GM21515 (cell line): Measurements from ENCODE around the gene PRDM13.
A peak's percentile ranks its signal among the peaks of the same experiment; 100 is the strongest.
"Not testable (repeated sequence)": the region's sequence is repeated elsewhere in the genome, so short reads cannot be mapped to it uniquely, and the experiment has no call there.

ENCODE experiments used
- ATAC-seq: cut with Tn5 transposase; IDR thresholded peaks from one replicate; pipeline ENCODE4 v1.9.1; 2021; ENCODE audit not compliant: unreplicated experiment

Gene PRDM13

DNA sequence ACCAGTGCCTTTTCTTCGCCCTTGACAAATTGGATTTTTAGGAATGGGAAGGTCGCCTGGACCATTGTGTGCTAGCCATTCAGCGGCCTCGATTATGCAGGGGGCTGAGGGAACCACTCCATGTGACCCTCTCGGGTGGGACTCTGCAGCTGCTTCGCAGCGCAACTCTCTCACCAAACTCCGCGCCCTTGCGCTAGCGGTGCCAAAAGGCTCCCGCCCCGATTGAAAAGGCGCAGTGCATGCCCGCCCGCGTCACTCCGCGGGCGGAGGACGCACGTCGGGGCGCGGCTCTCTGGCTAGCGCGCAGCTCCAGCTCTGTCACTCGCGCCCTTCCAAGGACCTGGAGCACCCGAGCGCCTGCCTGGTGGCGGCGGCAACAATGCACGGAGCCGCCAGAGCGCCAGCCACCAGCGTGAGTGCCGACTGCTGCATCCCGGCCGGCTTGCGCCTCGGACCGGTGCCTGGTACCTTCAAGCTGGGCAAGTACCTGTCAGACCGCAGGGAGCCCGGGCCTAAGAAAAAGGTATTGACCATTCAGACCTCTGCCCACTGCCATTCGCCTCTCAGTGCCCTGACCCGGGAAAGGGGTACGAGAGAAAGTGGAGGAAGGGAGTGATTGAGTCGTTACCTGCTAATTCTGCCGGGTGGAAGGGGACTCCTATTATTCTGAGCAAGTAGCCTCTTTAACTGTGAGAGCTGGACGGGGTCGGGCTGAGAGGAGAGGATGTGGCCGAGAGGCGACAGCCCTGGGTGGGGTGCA is at the start of gene PRDM13:
PRDM13 (plus strand) TSS at position 178 of the 760 bp plus-strand sequence; CDS start at position 380, 202 bp downstream.
- no peak for ATAC-seq

DNA sequence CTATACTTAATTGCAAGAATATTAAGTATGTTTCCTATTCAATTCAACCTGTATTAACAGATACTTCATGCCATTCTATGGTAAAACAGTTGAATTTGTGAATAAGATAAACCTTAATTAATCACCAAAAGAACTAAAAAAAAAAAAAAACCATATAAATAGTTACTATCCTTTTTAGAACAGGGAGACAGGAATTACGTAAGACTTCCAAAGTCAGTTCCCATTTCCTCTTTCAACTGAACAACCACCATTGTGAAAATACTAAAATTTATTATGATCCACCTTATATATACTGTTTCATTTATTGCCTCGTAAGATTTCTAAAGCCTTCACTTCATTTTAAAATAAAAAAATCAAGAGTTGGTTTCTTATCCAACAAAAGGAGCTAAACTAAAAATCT is 47.6 kb upstream of the PRDM13 start:
- ATAC-seq = no peak

DNA sequence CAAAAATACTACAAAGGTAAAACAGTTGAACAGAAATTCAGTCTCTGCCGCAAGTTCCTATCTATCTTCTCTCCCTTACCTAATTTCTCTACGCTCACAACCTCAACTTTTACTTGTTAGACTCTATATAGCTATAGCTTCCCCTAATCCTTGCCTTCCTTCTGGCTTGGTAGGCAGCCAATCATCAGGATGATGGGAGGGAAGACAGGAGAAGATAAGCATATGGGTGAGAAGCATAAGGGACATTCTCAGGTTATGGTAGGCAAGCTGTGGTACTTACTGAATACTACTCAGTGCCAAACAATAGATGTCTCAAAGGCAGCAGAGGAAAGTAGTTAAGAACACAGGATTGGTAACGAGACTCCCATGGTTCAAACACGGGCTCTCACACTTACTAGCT is 46.0 kb upstream of the PRDM13 start:
- no peak for ATAC-seq

DNA sequence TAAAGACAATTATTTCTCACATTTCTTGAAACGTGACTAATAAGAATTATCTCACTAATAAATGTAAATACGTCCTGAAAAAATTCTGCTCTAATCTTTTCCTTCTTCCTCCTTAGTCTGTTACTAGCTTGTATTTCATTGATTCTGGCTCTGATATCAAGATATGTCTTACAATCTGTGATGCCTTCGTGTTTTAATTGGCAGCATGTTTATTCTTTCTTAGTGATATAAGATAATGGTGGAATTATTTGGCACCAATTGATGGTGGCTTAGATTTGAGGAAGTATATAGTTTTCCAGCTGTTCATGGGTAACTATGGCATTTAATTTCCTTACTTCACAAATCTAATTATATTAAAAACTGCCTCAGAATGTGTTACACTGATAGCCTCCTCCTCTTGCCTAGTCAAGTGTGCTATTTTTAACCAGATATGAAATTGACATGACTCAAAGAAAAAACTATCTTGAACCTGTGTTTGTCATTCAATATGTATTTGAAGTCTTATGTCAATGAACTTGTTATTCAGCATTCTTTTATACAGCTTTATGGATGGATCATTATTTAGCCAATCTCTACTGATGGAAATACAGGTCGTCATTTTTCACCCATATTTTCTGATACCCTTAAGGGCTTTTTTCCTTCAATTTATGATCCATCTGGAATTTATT is 43.4 kb upstream of the PRDM13 start:
- no peak for ATAC-seq

DNA sequence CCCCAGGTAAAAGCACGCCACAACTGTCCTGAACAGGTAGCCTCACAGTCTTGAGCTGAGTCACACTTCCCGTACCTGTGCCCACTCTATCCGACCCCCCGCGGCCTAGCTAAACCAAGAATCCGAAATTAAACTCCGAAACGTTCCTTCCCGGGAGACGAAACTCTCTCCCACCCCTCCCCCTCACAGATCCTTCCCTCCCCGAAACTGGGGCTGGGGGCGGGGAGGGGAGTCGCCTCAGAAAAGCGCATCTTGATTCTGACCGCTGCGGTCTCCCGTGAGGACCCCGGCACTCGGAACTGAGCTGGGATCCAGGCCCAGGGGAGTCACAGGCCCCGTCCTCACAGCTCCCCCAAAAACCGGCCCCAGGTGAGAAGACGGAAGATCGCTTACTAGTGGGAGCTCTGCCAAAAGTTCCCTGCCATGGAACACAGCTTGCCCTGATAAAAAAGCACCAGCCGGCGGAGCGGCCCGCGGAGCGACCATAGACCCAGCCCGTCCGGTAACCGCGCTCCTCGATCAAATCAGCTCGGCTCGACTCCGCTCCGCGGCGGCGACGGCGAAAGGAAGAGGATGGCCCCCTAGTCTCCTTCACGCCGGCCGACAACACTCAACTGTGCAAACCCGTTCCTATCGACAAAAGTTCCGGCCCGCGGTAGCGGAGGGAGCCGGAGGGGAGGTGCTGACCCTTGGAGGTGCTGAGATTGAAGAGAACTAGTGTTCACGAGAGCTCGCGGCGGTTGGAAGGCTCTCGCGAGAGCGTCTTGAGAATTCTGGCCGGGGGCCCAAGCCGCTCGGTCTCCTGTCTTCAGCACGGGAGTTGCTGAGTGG is 38.3 kb upstream of the PRDM13 start, which contains the start of gene CCNC:
CCNC (minus strand) TSS at position 558 of the 831 bp plus-strand sequence; CDS start at position 425, 133 bp downstream.
- ATAC-seq = peak; percentile 98

DNA sequence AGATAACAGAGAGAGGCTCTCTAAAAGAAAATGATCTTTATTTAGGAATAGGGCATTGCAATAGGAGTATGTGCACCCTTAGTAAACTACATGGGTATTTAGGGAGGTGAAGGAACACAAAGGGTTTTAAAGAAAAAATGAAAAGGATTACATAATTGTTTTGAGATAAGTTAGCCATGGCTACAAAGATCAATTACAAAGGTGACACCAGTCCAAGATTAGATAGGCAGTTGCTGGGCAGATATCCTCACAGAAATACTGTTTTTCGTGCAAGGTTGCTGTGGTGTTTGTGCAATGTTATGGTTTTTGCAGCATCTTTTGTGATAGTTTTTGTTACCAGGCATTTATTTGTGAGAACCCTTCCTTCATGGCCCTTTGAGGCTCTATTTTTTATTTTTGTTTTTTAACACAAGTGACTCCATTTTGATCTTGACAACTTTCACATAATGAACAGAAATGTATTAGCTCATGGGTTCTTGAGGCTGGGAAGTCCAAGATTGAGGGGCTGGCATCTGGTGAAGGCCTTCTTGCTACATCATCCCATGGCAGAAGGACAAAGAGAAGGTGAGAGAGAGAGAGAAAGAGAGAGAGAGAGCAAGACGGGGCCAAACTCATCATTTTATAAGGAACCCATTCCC is 32.5 kb upstream of the PRDM13 start:
- no peak for ATAC-seq

DNA sequence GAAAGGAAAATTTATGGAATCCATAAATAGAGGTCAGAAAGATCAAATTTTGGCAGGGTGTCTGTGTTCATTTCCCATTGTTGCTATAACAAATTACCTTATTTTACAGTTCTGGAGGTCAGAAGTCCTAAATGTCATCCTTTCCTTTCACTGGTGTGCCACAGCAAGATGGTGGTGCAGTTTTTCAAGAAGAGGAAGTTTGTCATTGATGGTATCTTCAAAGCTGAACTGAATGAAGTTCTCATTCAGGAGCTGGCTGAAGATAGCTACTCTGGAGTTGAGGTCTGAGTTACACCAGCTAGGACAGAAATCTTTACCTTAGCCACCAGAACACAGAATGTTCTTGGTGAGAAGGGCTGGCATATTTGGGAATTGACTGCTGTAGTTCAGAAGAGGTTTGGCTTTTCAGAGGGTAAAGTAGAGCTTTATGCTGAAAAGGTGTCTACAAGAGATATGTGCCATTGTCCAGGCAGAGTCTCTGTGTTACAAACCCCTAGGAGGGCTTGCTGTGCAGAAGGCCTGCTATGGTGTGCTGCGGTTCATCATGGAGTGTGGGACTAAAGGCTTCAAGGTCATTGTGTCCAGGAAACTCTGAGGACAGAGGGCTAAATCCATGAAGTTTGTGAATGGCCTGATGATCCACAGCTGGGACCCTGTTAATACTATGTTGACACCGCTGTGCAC is 30.9 kb upstream of the PRDM13 start:
- ATAC-seq = no peak

DNA sequence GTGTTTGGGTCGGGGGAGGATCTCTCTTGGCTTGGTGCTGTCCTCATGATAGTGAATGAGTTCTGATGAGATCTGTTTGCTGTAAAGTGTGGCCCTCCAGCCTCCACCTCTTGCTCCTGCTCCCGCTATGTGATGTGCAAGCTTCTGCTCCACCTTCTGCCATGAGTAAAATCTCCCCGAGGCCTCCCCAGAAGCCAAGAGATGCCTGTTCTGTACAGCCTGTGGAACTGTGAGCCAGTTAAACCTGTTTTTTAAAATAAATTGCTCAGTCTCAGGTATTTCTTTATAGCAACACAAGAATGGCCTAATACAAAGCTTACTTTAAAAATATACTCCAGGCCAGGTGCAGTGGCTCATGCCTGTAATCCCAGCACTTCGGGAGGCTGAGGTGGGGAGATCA is 26.9 kb upstream of the PRDM13 start:
- ATAC-seq = no peak

DNA sequence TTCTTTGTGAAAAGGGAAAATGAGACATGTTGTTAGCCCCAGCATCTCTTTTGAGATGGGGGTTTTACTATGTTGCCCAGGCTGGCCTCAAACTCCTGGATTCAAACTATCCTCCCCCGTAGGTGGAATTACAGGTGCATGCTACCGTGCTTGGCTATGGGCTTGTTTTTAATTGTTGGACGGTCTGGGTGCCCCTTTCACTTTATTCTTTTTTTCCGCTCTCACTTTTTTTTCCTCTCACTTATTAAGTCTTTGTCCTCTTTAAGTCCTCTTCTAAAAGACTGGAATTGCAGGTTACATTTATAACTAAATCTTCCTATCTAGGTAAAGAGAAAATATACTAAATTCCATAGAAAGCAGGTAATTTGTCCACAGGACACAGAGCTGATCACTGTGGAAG is 18.8 kb upstream of the PRDM13 start:
- no peak for ATAC-seq

DNA sequence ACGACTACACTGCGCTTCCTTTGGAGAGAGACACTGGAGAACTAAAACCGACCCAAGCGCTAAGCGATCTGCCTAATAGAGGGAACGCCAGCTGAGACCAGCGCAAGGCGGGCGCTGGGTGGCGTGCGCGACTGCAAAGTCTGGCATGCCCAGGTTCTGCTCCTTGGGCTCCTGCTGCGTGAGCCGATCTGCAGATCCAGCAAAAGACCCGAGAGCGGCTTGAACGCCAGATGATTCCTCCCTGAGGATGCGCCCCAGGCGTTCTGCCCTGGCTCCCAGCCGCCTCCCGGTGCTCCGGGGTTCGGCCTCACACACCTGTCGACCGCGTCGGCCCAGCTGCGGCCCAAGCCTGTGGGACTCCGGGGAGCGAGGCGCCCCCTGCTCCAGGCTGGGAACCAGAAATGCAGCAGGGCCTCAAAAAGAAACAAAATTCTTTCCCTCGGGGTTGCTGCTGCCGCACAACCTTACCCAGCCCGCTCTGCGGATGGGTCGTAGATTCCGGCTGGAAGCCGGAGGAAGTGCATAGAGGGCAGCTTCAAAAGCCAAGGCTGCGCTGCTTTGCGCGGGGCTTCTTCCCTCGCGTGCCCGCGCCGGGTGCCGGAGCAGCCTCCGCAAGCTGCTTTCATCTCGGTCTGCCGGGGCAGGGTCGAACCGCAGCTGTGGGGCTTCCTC is 17.9 kb upstream of the PRDM13 start:
- ATAC-seq = peak; percentile 97

DNA sequence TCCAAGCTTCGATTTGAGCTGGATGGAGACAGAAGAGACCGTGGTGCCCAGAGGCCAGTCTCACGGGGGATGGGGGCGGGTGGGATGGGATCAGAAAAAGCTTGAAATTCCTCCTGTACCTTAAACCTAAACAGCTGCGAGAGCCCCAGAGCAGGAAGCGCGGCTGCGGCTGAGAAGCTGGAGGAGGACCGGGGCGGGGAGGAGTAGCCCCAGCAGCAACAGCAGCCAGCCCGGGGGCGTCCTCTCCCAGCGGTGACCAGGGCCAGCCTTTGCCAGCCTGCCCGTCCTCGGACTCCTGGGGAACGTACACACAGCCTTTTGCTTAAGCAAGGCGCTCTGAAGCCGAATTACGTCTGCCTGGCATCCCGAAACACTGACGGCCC is 17.4 kb upstream of the PRDM13 start:
- ATAC-seq = peak; percentile 29

DNA sequence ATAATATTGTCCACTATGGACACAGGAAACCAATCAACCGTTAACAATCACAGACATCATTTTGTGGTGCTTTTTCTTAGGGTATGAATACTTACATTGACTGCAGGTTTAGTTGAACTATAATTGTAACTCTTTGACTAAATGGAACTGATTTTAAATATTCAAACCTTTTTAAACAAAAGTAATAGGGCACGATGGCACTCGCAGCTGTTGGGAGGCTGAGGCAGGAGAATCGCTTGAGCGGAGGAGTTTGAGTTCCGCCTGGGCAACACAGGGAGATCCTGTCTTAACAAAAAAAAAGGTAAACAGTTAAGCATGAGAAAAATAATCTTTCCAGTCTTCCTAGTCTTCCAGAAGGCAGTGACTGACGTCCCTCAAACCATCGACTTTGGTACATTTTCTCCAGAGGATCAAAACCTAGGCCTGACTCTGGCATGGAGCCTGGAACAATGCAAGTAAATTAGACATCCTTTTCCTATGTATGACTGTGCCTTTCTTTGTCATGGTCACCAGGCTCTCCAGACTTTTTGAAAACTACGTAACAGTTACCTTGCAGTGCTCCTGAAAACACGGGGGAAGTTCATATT is 16.6 kb upstream of the PRDM13 start:
- ATAC-seq = no peak

DNA sequence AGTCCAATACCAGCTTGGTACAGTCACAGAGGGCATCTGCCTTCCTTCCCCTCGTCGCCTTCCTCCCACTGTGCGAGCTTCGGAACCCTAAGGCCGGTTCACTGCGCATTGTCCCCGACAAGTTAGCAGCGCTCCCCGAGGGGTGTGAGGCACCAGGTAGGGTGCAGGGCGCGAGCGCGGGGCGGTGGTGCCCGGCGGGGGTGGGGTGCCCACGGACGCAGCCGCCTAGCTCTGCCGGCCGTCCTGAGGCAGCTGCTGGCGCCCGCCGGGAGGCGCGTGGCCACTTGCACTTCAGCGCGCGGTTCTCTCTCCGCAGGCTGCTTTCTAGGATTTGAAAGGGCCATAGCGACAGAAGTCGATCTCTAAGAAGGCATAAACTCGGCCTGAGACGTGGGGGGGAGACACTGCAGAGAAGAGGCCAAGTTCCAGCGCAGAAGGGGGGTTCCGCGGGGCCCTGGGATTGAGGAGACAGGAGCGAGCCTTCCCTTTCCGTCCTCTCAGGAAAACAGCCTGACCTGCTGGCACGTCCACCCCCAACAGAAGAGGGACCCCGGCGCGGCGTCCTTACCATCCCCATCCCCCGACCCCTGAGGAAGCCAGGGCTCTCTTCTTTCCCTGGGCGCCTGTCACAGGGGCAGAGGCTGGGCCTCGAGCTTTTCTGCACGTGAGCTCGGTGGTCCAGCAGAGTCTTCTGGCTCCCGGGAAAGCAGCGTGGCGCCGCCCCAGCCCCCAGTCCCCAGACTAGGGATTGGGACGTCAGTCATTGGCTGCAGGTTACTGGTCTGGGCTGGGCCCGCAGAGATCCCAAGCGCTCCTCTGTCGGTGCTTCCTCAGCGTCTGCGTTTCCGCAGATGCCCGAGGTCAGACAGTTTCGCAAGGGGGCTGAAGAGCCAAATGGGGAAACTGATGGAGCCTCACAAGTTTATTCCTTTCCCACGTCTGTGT is 15.6 kb upstream of the PRDM13 start:
- no peak for ATAC-seq

DNA sequence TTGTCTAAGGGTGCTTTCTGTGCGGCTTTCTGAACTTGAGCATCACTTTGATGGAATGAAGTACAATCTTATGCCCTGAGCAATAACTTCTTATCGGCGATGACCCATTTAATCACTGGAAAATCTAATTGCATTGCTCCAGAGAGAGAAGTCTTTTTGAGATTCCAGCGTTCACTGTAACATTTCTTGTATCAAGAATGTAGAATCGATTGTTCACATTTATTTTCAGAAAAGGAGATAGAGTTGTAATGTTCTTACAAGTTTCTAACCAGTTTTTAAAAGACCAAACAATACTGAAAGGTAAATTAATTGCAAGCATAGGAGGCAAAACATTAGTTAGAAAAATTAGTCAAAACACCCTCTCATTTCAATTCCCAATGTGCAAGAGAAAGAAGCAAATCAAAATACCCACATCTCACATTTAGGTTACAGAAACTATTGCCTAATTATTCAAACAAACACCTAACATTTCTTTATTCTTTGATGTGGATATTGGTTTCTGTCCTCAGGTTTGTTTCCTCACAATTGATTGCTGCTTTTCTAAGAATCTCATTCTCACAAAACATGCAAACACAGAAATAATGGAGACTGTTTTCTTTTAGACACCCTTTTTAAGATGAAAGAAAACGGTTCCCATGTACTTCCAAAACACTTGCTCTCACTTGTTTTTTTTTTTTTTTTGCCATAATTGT is 14.8 kb upstream of the PRDM13 start:
- no peak for ATAC-seq

DNA sequence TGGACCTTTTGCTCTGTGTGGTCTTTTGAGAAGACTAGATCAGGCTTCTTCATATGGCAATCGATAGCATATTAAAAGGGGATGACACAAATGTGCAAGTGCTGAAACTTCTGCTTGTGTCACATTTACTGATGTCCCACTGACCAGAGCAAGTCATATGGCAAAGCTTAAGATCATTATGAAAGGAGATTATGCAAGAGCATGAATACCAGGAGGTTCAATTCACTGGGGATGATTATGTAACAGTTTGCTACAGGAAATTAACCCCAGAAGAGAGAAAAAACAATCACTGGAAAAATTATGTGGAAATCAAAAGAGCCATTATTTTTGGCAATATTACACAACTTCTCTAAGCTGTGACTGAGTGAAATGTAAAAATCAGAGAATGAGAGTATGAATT is 13.7 kb upstream of the PRDM13 start:
- ATAC-seq = no peak

DNA sequence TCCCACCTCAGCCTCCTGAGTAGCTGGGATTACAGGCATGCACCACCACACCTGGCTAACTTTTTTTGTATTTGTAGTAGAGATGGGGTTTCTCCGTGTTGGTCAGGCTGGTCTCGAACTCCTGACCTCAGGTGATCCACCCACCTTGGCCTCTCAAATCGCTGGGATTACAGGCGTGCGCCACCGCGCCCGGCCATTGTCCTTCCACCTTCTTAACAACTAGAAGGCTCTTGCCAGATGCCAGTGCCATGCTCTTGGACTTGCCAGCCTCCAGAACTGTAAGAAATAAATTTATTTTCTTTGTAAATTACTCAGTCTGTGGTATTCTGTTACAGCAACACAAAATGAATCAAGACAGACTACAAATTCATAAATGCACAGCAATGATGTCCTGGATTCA is 11.9 kb upstream of the PRDM13 start:
- not testable (repeated sequence) for ATAC-seq

DNA sequence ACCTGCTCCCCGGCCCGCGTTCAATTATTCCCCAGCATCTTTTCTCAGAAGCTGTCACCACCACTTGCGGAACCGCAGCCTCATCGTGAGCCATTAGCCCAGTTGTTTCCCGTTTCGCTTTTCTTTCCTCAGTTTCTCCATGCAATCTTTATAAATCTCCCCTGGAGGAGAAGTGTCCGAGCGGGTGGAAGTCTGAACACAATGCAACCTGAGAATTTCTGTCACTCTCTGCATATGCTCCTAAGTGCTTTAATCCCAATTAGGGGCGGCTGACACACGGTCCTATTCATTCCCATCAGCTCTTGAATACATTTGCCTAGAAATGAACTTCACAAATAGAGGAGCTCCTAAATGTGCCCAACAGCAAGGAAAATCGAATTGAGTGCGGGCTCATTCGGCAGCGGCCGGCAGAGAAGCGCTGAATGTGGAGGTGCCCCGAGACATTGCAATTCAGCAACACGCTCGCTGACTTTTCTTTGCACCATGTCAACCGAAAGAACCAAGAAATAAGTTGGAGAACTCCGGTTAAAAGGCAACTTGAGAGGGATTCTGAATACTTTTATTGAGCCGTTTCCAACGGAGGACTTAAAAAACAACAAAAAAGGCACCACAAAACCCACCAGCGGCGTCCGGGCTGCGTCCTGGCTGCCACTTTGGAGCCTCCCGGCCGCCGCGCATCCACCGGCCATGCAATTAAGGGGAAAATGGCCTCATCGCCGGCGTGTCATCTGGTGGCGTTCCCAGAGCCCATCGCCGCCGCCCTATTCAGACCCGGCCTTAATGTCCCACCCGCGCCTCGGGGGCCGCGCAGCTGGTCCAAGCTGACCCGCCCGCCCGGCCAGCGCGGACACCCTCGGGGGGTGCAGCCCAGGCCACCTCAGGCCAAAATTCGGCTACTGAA is 3.9 kb upstream of the PRDM13 start:
- ATAC-seq = peak; percentile 11
